Activated naive CD8-positive, alpha-beta T cell treated with anti-CD3 and anti-CD28 coated beads, Interleukin-2, amount 10 ng/mL, durations not matched to agents 7 days and 5 days (primary cell): ENCODE results near the gene PRKAG2. TPM values are rescaled to one million over a fixed set of nuclear protein-coding genes. Genes with fewer than 3 reads are reported as not detected.
"Not testable (repeated sequence)": the region's sequence is repeated elsewhere in the genome, so short reads cannot be mapped to it uniquely, and the experiment has no call there.

ENCODE experiments used
- ATAC-seq: fragments of 150-1000 bp; cut with Tn5 transposase; one replicate; pipeline ENCODE4 v1.10.0; 2021; ENCODE audit warnings: low read depth, moderate library complexity
- POLR2A ChIA-PET: fragments of 350-600 bp; sonication (Branson Sonifier 250); formaldehyde crosslinking; loops from one replicate; lab custom pipeline; 2021; ENCODE audit warnings: antibody characterized with exemption; lab: Charles Lee
- DNase-seq: peaks from one replicate; pipeline ENCODE4 v3.0.0; 2021
- H3K27ac Mint-ChIP-seq: one replicate; pipeline ENCODE4 v1.8.0; 2022; ENCODE audit warnings: mild to moderate bottlenecking, mixed read lengths
- H3K27me3 Mint-ChIP-seq: one replicate; pipeline ENCODE4 v1.8.0; 2022; ENCODE audit warnings: mild to moderate bottlenecking, moderate library complexity, mixed read lengths
- H3K36me3 Mint-ChIP-seq: one replicate; pipeline ENCODE4 v1.8.0; 2021; ENCODE audit warnings: mild to moderate bottlenecking, mixed read lengths
- H3K4me1 Mint-ChIP-seq: one replicate; pipeline ENCODE4 v1.8.0; 2021; ENCODE audit warnings: mixed read lengths
- H3K4me3 Mint-ChIP-seq: one replicate; pipeline ENCODE4 v1.8.0; 2022; ENCODE audit warnings: mild to moderate bottlenecking, moderate library complexity, mixed read lengths
- H3K9me3 Mint-ChIP-seq: one replicate; pipeline ENCODE4 v1.8.0; 2021; ENCODE audit warnings: mixed read lengths
- total RNA-seq, 2 experiments: library from RNA; stranded (reverse); gene quantifications; one replicate each; pipeline ENCODE4 v1.2.3, GENCODE V29; 2021

PRKAG2 gene
- total RNA-seq, 2 experiments from 2014 or later: 29.0 to 38.9 TPM

DNA sequence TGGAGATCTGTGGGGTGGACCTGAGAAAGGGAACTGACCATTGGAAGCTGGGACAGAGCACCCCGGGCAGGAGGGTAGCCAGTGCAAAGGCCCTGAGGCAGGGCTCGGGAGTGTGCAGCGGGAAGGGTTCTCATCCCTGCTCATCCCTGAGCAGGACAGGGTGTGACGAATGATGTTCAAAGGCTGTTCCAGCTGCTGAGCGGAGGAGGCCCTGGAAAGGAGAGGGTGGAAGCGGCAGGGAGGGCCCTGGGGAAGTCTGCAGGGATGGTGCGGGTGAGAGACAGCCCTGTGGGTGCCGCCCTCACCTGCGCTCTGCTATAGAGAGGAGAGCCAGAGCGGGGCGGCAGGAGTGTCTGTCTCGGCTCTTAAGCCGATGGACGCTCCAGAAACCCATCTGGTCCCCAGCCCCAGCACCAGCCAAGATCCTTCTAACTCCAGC is 43.7 kb downstream of the PRKAG2 start:
- peaks cover 9% of the 10 kb centered on the region for H3K4me1 Mint-ChIP-seq
- H3K4me3 Mint-ChIP-seq: no peak overlapping the region
- H3K27ac Mint-ChIP-seq: peak overlapping the region; percentile 16
- DNase-seq: no peak
- H3K36me3 Mint-ChIP-seq: no peaks in the 10 kb centered on the region
- no peak for ATAC-seq
- no peaks in the 10 kb centered on the region for H3K27me3 Mint-ChIP-seq
- no peaks in the 10 kb centered on the region for H3K9me3 Mint-ChIP-seq
- POLR2A ChIA-PET: no interaction called here

DNA sequence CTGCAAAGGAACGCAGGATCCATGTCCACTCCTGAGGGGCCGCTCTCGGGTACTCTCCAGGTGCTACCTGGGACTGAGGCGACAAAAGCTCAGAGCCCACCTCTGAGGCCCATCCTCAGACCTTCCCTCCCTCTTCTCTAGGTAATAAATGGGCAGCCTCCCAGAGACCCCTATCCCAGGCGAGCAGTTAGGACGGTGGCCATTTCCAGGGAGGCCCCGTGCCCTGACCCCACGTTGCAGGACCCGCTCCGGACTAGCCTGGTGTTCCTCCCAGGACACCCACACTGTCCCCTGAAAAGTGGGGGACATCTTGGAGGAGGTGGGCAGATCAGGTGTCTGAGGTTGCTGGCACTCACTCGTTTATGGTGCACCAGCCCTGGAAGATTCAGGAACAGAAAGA is 44.3 kb downstream of the PRKAG2 start:
- Mint-ChIP-seq H3K27me3 (no peaks in the 10 kb centered on the region), H3K9me3 (no peaks in the 10 kb centered on the region), H3K4me1 (peaks cover 6% of the 10 kb centered on the region), H3K4me3 (no peak overlapping the region), H3K36me3 (no peaks in the 10 kb centered on the region), H3K27ac (no peak overlapping the region)
- POLR2A ChIA-PET: no interaction called here
- no peak for DNase-seq
- no peak for ATAC-seq

DNA sequence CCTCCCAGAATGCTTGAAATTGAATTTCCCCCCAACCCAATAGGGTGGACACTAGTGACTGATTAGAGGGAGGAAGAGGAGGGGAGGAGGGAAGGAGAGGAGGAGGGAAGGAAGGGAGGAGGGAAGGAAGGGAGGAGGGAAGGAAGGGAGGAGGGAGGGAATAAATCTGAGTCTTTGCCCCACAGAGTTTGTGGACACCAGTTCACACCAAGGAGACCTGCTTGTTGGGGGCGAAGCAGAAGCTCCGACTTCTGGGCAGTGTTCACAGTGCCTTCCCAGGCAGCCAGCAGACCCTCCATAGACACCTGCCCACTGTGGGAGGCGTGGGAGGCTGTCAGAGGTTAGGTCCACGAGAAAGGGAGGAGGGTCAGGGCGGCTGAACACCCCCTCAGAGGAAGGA is 44.8 kb downstream of the PRKAG2 start:
- no peaks in the 10 kb centered on the region for H3K9me3 Mint-ChIP-seq
- DNase-seq (no peak), ATAC-seq (no peak)
- H3K4me3 Mint-ChIP-seq: no peak overlapping the region
- POLR2A ChIA-PET: no interaction called here
- no peaks in the 10 kb centered on the region for H3K27me3 Mint-ChIP-seq
- H3K36me3 Mint-ChIP-seq: no peaks in the 10 kb centered on the region
- peaks cover 6% of the 10 kb centered on the region for H3K4me1 Mint-ChIP-seq
- H3K27ac Mint-ChIP-seq: no peak overlapping the region

DNA sequence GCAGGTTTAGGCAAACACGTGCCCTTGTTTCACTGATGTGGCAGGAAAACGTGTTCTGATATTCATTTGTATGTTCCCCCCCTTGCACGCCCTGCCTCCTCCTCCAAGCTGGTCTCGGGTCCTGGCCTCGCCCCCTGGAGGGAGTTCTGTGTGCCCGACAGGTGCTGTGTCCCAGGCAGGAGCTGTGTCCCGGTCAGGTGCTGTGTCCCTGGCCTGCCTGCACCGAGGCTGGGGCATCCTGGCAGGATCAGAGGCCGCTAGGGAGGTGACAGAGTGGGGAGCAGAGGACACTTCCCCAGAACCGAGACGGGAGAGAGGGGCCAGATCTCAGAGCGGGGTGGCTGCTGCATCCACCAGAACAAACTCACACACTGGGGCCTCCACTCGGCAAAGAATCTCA is 45.3 kb downstream of the PRKAG2 start:
- peaks cover 6% of the 10 kb centered on the region for H3K4me1 Mint-ChIP-seq
- POLR2A ChIA-PET: no interaction called here
- no peak for DNase-seq
- no peak overlapping the region for H3K27ac Mint-ChIP-seq
- no peak overlapping the region for H3K4me3 Mint-ChIP-seq
- no peaks in the 10 kb centered on the region for H3K27me3 Mint-ChIP-seq
- ATAC-seq: no peak
- H3K9me3 Mint-ChIP-seq: no peaks in the 10 kb centered on the region
- no peaks in the 10 kb centered on the region for H3K36me3 Mint-ChIP-seq

DNA sequence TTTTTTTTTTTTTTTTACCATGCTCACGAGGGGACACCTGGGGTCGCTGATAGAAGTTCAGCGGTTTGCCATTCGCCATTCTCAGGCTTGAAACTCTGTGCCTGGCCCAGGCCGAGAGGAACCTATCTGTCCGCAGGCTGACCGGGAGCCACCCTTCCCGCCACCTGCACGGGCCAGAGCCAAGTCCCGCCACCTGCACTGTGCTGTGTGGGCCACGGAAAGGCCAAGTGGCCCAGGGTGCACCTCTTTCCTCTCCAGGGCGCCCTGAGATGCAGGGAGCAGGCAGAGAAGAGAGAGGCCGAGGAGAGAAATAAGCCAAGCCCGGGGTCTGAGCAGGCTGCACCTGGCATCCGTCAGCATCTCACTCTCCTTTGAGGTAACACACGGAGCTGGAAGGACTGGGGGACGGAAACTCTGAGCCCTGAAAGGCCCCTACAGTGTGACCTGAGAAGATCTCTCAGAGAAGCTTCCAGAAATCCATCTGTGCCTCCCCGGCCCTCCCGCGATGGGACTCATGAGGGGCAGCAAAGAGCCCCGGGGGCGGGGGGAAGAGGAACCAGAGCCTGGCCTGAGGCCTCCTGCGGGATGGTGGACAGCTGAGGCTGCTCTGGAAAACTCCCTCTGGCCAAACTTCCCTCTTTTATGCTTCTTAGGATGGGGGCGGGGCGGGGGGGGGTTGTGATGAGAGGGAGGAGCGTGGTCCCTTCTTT is 46.6 kb downstream of the PRKAG2 start:
- no peak for DNase-seq
- peaks cover 6% of the 10 kb centered on the region for H3K4me1 Mint-ChIP-seq
- H3K4me3 Mint-ChIP-seq: no peak overlapping the region
- POLR2A ChIA-PET: no interaction called here
- H3K9me3 Mint-ChIP-seq: no peaks in the 10 kb centered on the region
- H3K27me3 Mint-ChIP-seq: no peaks in the 10 kb centered on the region
- H3K27ac Mint-ChIP-seq: no peak overlapping the region
- ATAC-seq: no peak
- H3K36me3 Mint-ChIP-seq: no peaks in the 10 kb centered on the region

DNA sequence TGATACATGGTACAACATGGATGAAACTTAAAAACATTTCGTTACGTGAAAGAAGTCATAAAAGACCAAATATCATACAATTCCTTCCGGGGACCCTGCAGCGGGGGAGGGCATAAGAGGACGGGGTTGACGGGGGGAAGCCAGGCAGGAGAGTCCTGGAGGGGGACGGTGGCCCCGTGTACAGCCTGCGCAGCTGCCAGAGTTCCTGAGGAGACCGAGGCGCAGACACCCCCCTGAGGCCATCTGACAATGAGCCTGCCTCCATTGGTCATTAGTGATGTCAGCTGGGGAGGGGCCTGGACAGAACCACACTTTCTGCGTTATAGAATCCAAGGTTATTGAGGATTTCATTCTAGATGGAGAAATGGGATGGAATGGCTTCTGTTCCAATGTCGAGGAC is 47.2 kb downstream of the PRKAG2 start:
- no peak overlapping the region for H3K27ac Mint-ChIP-seq
- ATAC-seq (no peak), DNase-seq (no peak)
- no peaks in the 10 kb centered on the region for H3K36me3 Mint-ChIP-seq
- POLR2A ChIA-PET: no interaction called here
- no peak overlapping the region for H3K4me3 Mint-ChIP-seq
- H3K27me3 Mint-ChIP-seq: no peaks in the 10 kb centered on the region
- H3K4me1 Mint-ChIP-seq: peaks cover 3% of the 10 kb centered on the region
- H3K9me3 Mint-ChIP-seq: no peaks in the 10 kb centered on the region

DNA sequence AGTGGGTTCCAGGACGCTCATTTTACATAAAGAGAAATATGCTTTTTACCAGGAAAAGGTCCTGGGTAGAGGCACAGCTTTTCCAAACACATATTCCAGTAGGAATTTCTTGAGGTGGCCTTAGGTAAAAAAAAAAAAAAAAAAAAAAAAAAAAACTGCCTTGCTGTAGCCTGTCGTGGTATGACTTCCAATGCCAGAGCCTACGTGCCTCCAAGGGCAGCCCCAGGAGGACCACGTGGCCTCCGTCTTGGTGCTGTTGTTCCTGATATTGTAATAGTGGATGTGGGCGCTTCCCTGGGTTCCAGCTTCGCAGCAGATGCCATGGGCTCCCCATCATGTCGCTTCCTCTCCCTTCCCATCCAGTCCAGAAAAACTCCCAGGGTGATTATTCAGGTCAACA is 49.3 kb downstream of the PRKAG2 start:
- POLR2A ChIA-PET: no interaction called here
- no peaks in the 10 kb centered on the region for H3K36me3 Mint-ChIP-seq
- no peaks in the 10 kb centered on the region for H3K9me3 Mint-ChIP-seq
- H3K27me3 Mint-ChIP-seq: no peaks in the 10 kb centered on the region
- H3K27ac Mint-ChIP-seq: no peak overlapping the region
- no peak overlapping the region for H3K4me3 Mint-ChIP-seq
- DNase-seq (no peak), ATAC-seq (no peak)
- H3K4me1 Mint-ChIP-seq: peaks cover under 1% of the 10 kb centered on the region

DNA sequence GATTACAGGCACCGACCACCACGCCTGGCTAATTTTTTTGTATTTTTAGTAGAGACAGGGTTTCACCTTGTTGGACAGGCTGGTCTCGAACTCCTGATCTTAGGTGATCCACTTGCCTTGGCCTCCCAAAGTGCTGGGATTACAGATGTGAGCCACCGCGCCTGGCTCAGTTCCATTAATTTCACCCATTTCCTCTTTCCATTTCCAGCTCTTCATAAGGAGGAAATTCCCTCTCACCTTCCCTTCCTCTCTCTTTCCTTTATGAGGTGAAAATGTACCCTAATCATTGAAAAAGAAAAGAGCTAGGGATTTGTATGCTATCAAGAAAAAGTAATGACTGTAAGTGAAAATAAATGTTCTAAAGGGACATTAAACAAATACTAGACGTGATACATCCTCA is 50.6 kb downstream of the PRKAG2 start:
- H3K36me3 Mint-ChIP-seq, POLR2A ChIA-PET, ATAC-seq: not testable (repeated sequence)

DNA sequence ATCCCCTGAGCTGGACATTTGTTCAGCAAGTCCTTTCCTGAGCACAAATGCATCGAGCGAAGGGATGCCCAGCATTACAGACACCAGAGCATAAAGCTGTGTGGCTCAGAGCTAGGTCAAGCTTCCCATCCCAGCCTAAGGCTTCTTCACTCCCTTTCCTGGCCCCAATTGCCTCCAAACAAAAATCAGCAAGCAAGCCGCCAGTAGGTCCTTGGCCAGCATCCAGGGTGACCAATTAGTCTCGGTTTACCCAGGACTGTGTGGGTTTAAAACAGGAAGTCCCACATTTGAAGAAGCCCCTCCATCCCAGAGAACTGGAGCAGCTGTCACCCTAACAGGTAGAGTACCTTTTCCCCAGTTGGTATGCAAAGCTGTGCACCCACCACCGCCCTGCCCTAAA is 51.2 kb downstream of the PRKAG2 start:
- ATAC-seq: no peak

More for the DNA sequence above, 50.6 kb downstream of the PRKAG2 start:
- H3K4me3 Mint-ChIP-seq, DNase-seq, H3K9me3 Mint-ChIP-seq, H3K27me3 Mint-ChIP-seq, H3K27ac Mint-ChIP-seq, H3K4me1 Mint-ChIP-seq: not testable (repeated sequence)

DNA sequence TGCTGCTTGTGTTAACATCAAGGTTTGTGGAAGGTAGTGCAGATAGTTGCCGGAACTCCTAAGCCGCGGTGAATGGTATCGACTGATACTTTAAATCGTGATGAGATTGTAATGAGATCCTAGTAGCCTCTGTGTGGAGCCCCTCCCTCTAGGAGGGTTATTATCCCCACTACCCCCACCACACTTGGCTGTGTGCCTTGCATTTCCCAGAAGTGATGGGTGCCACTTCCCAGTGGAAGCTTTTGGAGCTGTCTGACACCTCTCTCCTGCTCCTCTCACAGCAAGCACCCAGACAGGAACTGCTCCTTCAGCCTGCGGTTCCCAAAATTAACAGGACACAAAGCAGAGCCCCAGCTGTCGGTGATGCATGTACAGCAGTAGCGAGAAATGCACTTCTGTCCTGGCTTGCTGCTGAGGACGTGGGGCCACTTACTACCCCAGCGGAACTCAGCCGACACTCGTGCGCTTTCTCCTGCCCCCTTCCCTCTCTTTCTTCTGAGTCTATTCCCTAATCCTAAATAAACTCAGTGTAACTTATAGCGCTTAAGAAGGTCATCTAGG is 52.5 kb downstream of the PRKAG2 start:
- Mint-ChIP-seq H3K27me3 (no peaks in the 10 kb centered on the region), H3K9me3 (no peaks in the 10 kb centered on the region), H3K4me3 (no peak overlapping the region), H3K36me3 (no peaks in the 10 kb centered on the region), H3K4me1 (peaks cover 2% of the 10 kb centered on the region), H3K27ac (no peak overlapping the region)
- POLR2A ChIA-PET: no interaction called here
- no peak for DNase-seq
- ATAC-seq: no peak

More for the DNA sequence above, 51.2 kb downstream of the PRKAG2 start:
- H3K27me3 Mint-ChIP-seq: no peaks in the 10 kb centered on the region
- no peak for DNase-seq
- H3K27ac Mint-ChIP-seq: no peak overlapping the region
- H3K4me1 Mint-ChIP-seq: peaks cover 2% of the 10 kb centered on the region
- H3K4me3 Mint-ChIP-seq: no peak overlapping the region
- H3K36me3 Mint-ChIP-seq: no peaks in the 10 kb centered on the region
- POLR2A ChIA-PET: no interaction called here
- H3K9me3 Mint-ChIP-seq: no peaks in the 10 kb centered on the region

DNA sequence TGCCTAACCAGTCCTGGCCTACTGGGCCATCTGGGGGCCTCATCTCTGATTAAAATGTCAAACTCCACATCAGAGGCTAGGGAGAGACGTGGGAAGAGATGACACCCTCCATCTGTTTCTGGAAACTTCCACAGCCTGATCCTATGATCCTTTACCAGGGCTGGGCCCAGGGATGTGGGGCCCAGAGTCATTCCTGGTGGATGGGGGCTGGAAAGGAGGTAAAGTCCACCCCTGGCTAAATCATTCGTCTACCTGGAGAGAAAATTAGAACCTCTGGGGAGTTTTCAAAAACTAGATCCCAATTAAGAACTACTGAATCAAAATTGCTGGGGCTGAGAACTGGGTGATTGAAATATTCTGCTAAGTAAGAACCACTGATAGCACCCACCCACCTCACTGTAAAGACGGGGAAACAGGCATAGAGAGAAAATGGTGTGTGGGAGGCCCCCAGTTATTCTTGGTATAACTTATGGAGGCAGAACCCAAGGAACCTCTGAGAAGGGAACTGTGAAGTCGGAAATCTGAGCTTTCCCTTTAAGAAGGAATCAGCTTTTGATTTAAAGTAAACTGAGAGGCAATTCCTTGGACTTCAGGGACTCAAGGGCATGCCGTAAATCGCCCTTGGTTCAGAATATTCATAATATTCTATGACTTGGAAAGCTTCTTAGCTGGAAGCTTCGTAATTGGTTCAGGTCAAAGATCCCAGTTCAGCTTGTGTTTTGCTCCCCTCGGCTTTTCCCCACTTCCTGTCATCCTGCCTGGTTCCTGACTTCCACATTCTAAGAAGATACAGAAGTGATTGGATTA is 53.1 kb downstream of the PRKAG2 start:
- Mint-ChIP-seq H3K4me3 (no peak overlapping the region), H3K4me1 (peaks cover 2% of the 10 kb centered on the region), H3K36me3 (no peaks in the 10 kb centered on the region), H3K27ac (no peak overlapping the region), H3K27me3 (no peaks in the 10 kb centered on the region), H3K9me3 (no peaks in the 10 kb centered on the region)
- DNase-seq: no peak
- ATAC-seq: no peak
- POLR2A ChIA-PET: no interaction called here

DNA sequence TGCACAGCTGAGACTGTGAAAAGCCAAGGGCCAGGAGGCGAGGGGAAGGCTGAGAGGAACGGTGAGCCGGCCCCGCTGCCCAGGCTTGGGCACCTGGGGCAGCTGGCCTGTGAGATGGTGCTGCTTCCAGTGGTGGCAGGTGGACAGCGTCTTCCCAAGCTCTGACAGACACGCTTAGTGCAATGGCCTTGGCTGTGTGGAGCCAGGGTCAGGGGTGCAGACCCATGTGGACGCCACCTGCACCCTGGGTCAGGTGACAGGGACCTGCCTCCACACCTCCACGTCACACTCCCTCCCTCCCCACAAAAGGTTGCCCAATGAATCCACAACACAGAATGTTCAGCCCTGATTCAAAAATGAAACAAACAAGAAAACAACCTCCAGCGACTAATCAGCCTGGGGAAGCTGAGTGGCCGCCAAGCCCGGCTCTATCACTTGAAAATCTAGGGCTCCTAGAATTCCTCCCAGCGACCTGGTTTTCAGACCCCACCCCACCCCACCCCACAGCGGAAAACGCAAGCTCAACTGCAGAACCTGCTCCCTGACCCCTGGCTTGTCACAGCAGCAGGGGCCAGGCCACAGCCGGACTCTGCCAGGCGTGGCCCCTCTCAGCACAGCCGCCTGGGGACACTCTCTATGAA is 54.3 kb downstream of the PRKAG2 start:
- POLR2A ChIA-PET: no interaction called here
- no peak for ATAC-seq
- Mint-ChIP-seq H3K4me1 (peaks cover 2% of the 10 kb centered on the region), H3K9me3 (no peaks in the 10 kb centered on the region), H3K27ac (no peak overlapping the region), H3K4me3 (no peak overlapping the region), H3K27me3 (no peaks in the 10 kb centered on the region), H3K36me3 (no peaks in the 10 kb centered on the region)
- no peak for DNase-seq

DNA sequence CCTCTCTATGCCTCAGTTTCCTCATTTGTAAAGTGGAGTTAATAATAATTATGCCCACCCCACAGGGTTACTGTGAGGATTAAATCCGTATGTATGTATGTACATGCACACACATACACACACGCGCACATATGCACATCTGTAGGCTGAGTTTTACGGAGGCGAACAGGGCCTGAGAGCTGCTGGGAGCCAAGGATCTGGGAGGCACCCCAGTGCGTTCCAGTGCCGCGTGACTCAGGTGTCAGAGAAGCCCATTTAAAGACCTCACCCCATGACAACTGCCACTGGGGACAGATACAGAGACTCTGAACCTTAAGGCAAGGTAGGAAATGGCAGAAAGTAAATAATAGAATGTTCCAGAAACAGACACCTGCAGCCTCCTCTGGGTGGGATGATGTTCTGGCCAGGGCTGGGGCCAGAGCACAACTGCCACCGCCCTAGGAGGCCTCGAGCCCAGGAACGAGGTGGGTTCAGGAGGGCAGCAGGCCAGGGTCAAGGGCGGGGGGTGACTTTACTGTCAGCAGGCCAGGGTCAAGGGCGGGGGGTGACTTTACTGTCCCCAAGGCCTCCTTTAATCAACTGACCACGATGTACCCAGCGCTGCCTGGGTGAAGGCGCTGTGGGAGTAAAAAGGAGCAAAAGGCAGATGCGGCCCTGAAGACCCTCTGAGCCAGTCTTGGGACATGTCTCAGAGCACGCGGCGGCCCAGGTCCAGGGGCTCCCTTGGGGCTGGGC is 54.9 kb downstream of the PRKAG2 start:
- Mint-ChIP-seq H3K27ac (no peak overlapping the region), H3K36me3 (no peaks in the 10 kb centered on the region), H3K4me3 (no peak overlapping the region), H3K27me3 (no peaks in the 10 kb centered on the region), H3K9me3 (no peaks in the 10 kb centered on the region), H3K4me1 (peaks cover 2% of the 10 kb centered on the region)
- ATAC-seq (no peak), DNase-seq (no peak)
- POLR2A ChIA-PET: no interaction called here
